Astrocyte of the spinal cord (primary cell): ENCODE measurements around the gene CXCL16.

ENCODE experiments used
- DNase-seq: peaks from one replicate; pipeline ENCODE4 v3.0.0; 2011; ENCODE audit warnings: low read depth, low spot score
- H3K4me3 ChIP-seq: 2 replicates; pipeline ENCODE4 v1.5.1; 2011; ENCODE audit warnings: low read depth, mild to moderate bottlenecking, low read length, moderate library complexity
- CTCF ChIP-seq: IDR thresholded peaks from 2 replicates; pipeline ENCODE4 v1.5.1; 2012; ENCODE audit warnings: low read depth, mild to moderate bottlenecking, low read length, inconsistent platforms
- in situ Hi-C: cut with HindIII; loops from 2 replicates; pipeline ENCODE4 v1.10.0; 2017; ENCODE audit warnings: low sequenced_read_pairs

Gene CXCL16

GRCh38 chr17:4785311-4786105, 45.8 kb upstream of the CXCL16 start:
- no peak overlapping the region for H3K4me3 ChIP-seq
- TF ChIP-seq CTCF = no peak
- DNase-seq = no peak
- in situ Hi-C loops = no loop called here

GRCh38 chr17:4782652-4783051, 42.9 kb upstream of the CXCL16 start:
- no peak for DNase-seq
- in situ Hi-C loops = no loop called here
- no peak for TF ChIP-seq CTCF
- no peak overlapping the region for H3K4me3 ChIP-seq

GRCh38 chr17:4780325-4780955, 40.7 kb upstream of the CXCL16 start:
- in situ Hi-C loops = no loop called here
- TF ChIP-seq CTCF = no peak
- DNase-seq = no peak

GRCh38 chr17:4777969-4778760, 38.4 kb upstream of the CXCL16 start:
- DNase-seq = no peak
- TF ChIP-seq CTCF = no peak
- in situ Hi-C loops = no loop called here
- H3K4me3 ChIP-seq = no peak overlapping the region

More at GRCh38 chr17:4780325-4780955, 40.7 kb upstream of the CXCL16 start:
- H3K4me3 ChIP-seq = no peak overlapping the region

GRCh38 chr17:4772235-4772613, 32.5 kb upstream of the CXCL16 start:
- TF ChIP-seq CTCF = no peak
- DNase-seq = no peak
- H3K4me3 ChIP-seq = no peak overlapping the region
- in situ Hi-C loops = no loop called here

- H3K4me3 ChIP-seq = no peak within 1 kb of the TSS
- in situ Hi-C loops = no loop called here
- DNase-seq = no peak
- no peak for TF ChIP-seq CTCF
Measured at GRCh38 chr17:4771519-4772234, 31.9 kb upstream of the CXCL16 start, which contains the start of gene TM4SF5. Gene TM4SF5 (plus strand): TSS chr17:4771886. CDS start chr17:4771923, 37 bp downstream.
